ENCODE data around the gene IGF2BP1.

DNA sequence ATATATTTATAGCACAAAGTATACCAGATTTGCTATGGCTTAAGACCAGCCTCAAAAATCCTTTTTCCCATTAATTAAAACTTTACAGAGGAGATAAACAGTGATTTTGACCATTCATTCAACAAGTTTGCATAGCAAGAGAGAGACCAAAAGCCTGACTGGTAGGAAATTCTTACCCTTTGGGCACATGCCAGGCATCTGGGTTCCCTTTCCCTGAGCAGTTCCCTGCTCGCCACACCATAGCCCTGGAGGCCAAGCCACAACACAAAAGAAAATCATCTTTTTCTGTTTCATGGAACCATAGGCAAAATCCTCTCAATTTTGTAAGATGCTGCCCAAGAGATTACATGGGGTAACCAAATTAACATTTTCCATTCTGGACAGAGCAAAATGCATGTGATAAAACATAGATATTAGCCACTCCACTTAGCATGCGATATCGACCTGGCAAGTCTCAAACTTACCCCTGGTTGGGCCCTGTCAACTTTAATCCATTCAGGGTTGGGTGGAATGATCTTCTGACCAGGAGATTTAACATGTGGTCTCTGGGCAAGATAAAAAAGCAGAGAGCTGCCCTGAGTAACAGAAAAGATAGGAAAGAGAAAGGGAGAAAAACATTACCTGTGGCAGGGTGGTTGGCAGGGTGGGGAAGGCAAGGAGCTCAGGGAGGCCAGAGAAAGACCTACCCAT is 77.8 kb downstream of the IGF2BP1 start:
- TF ChIP-seq, protein P1, sequence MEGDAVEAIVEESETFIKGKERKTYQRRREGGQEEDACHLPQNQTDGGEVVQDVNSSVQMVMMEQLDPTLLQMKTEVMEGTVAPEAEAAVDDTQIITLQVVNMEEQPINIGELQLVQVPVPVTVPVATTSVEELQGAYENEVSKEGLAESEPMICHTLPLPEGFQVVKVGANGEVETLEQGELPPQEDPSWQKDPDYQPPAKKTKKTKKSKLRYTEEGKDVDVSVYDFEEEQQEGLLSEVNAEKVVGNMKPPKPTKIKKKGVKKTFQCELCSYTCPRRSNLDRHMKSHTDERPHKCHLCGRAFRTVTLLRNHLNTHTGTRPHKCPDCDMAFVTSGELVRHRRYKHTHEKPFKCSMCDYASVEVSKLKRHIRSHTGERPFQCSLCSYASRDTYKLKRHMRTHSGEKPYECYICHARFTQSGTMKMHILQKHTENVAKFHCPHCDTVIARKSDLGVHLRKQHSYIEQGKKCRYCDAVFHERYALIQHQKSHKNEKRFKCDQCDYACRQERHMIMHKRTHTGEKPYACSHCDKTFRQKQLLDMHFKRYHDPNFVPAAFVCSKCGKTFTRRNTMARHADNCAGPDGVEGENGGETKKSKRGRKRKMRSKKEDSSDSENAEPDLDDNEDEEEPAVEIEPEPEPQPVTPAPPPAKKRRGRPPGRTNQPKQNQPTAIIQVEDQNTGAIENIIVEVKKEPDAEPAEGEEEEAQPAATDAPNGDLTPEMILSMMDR (IDR thresholded peaks at IDR 0.05): no peak
- no peak for TF ChIP-seq POLR2A (IDR thresholded peaks at IDR 0.05)
